HCT116 (cell line): ENCODE results near the gene LPAR5. TPM values are rescaled to one million over a fixed set of nuclear protein-coding genes. Genes with fewer than 3 reads are reported as not detected.
A peak's percentile ranks its signal among the peaks of the same experiment; 100 is the strongest.

Experiments
- ATAC-seq: fragments of 200-7000 bp; cut with Tn5 transposase; 2 replicates; pipeline ENCODE4 v1.9.1; 2020; ENCODE audit warnings: mild to moderate bottlenecking, moderate library complexity
- BruUV-seq: library from RNA; stranded (reverse); fragments of 400-500 nt; replicated peaks from 2 replicates; lab custom pipeline; 2021; lab: Mats Ljungman, UMichigan
- CTCF ChIA-PET: fragments of 300-600 bp; sonication (Branson Sonifier 250); formaldehyde crosslinking; loops from one replicate; lab custom pipeline; 2021; ENCODE audit warnings: antibody characterized with exemption; lab: Charles Lee
- POLR2A ChIA-PET: fragments of 300-600, 350-600 bp; sonication (Branson Sonifier 250); formaldehyde crosslinking; loops from one replicate; lab custom pipeline; 2021; ENCODE audit warnings: antibody characterized with exemption; lab: Charles Lee
- RAD21 ChIA-PET, 2 experiments: fragments of 300-600 bp; sonication (Branson Sonifier 250); formaldehyde crosslinking; loops; one replicate each; lab custom pipeline; 2023; ENCODE audit warnings: low total read pairs in 2 of 2; ENCODE audit not compliant: uncharacterized antibody in 2 of 2, unreplicated experiment in 2 of 2, low non-redundant PET in 1 of 2; lab: Charles Lee
- DNase-seq: peaks from one replicate; pipeline ENCODE4 v3.0.0-alpha.2; 2010; ENCODE audit warnings: low read depth, low spot score
- H2AFZ ChIP-seq: fragments of 200-600 bp; shearing (Covaris generic), sonication (generic); 2 replicates; pipeline ENCODE4 v1.6.1; 2017; ENCODE audit warnings: low read depth, mixed run types, mixed read lengths, antibody characterized with exemption, low read length; ENCODE audit not compliant: poor library complexity, severe bottlenecking
- H3K27ac ChIP-seq: 2 replicates; pipeline ENCODE4 v1.5.1; 2012; ENCODE audit warnings: low read depth, low read length
- H3K27me3 ChIP-seq: fragments of 200-600 bp; sonication (generic); 2 replicates; pipeline ENCODE4 v1.6.1; 2016; ENCODE audit warnings: mixed run types, low read length, mixed read lengths; ENCODE audit not compliant: insufficient read depth
- H3K36me3 ChIP-seq, 2 experiments: fragments of 200-500 bp in 1 of 2; fragments of 200-600 bp in 1 of 2; sonication (Bioruptor generic) in 1 of 2; sonication (generic) in 1 of 2; 2 replicates each; pipeline versions ENCODE4 v1.5.1 to v1.6.1; 2014 to 2016; ENCODE audit warnings: low read length in 2 of 2, inconsistent platforms in 1 of 2, mixed read lengths in 1 of 2, mixed run types in 1 of 2; ENCODE audit not compliant: insufficient read depth in 2 of 2, control insufficient read depth in 1 of 2
- H3K4me1 ChIP-seq, 2 experiments: fragments of 200-600 bp in 1 of 2; sonication (generic) in 1 of 2; 2 replicates each; pipeline versions ENCODE4 v1.5.1 to v1.6.1; 2012 to 2017; ENCODE audit warnings: low read length in 2 of 2, inconsistent platforms in 1 of 2, mild to moderate bottlenecking in 1 of 2, mixed read lengths in 1 of 2, mixed run types in 1 of 2, moderate library complexity in 1 of 2; ENCODE audit not compliant: insufficient read depth in 2 of 2, control insufficient read depth in 1 of 2
- H3K4me2 ChIP-seq: fragments of 200-600 bp; sonication (generic); 2 replicates; pipeline ENCODE4 v1.6.1; 2017; ENCODE audit warnings: mixed run types, low read length, mixed read lengths
- H3K4me3 ChIP-seq, 2 experiments: fragments of 200-600 bp in 1 of 2; sonication (generic) in 1 of 2; replicated peaks in 1 of 2; 2 replicates each; pipeline ENCODE4 v1.5.1; 2011 to 2016; ENCODE audit warnings: low read length in 2 of 2, control low read depth in 1 of 2, low read depth in 1 of 2, mild to moderate bottlenecking in 1 of 2, mixed read lengths in 1 of 2, mixed run types in 1 of 2
- H3K79me2 ChIP-seq: fragments of 200-600 bp; sonication (generic); 2 replicates; pipeline ENCODE4 v1.6.1; 2017; ENCODE audit warnings: mild to moderate bottlenecking, mixed run types, low read length, moderate library complexity, mixed read lengths; ENCODE audit not compliant: insufficient read depth
- H3K9ac ChIP-seq: fragments of 200-600 bp; sonication (generic); 2 replicates; pipeline ENCODE4 v1.6.1; 2016; ENCODE audit warnings: low read length, mixed read lengths
- H3K9me2 ChIP-seq: fragments of 200-600 bp; sonication (generic), shearing (Covaris generic); 2 replicates; pipeline ENCODE4 v1.6.1; 2017; ENCODE audit warnings: mixed run types, mild to moderate bottlenecking, moderate library complexity; ENCODE audit not compliant: insufficient read depth
- H3K9me3 ChIP-seq, 2 experiments: fragments of 200-500 bp in 1 of 2; fragments of 200-600 bp in 1 of 2; sonication (Bioruptor generic) in 1 of 2; sonication (generic) in 1 of 2; 2 replicates each; pipeline ENCODE4 v1.6.1; 2014 to 2017; ENCODE audit warnings: low read length in 2 of 2, mixed read lengths in 2 of 2, inconsistent platforms in 1 of 2, low read depth in 1 of 2, mild to moderate bottlenecking in 1 of 2, mixed run types in 1 of 2, moderate library complexity in 1 of 2; ENCODE audit not compliant: control insufficient read depth in 1 of 2, insufficient read depth in 1 of 2
- H4K20me1 ChIP-seq: fragments of 200-600 bp; sonication (generic), shearing (Covaris generic); 2 replicates; pipeline ENCODE4 v1.6.1; 2017; ENCODE audit warnings: mixed run types, mild to moderate bottlenecking, moderate library complexity; ENCODE audit not compliant: insufficient read depth
- CEBPB ChIP-seq: IDR thresholded peaks from 2 replicates; pipeline ENCODE4 v1.6.1; 2012; ENCODE audit warnings: low read depth
- EGR1 ChIP-seq: IDR thresholded peaks from 2 replicates; pipeline ENCODE4 v1.6.1; 2012; ENCODE audit warnings: low read depth
- ELF1 ChIP-seq: IDR thresholded peaks from 2 replicates; pipeline ENCODE4 v1.6.1; 2012; ENCODE audit warnings: low read depth, borderline replicate concordance
- EZH2phosphoT487 ChIP-seq: fragments of 200-600 bp; IDR thresholded peaks from 2 replicates; pipeline ENCODE4 v1.6.1; 2018; ENCODE audit warnings: antibody characterized with exemption, borderline replicate concordance
- FOSL1 ChIP-seq: IDR thresholded peaks from 2 replicates; pipeline ENCODE4 v1.6.1; 2012; ENCODE audit warnings: low read depth
- POLR2A ChIP-seq: IDR thresholded peaks from 2 replicates; pipeline ENCODE4 v1.7.0; 2011; ENCODE audit warnings: borderline replicate concordance; ENCODE audit not compliant: insufficient read depth, insufficient read length; ENCODE audit errors: extremely low read depth
- SRF ChIP-seq: IDR thresholded peaks from 2 replicates; pipeline ENCODE4 v1.6.1; 2012; ENCODE audit warnings: low read depth
- YY1 ChIP-seq: IDR thresholded peaks from 2 replicates; pipeline ENCODE4 v1.6.1; 2011; ENCODE audit warnings: low read length, low read depth, moderate library complexity, mild to moderate bottlenecking; ENCODE audit not compliant: insufficient replicate concordance; ENCODE audit errors: extremely low read depth
- ZNF274 ChIP-seq: fragments of 200-500 bp; sonication (Bioruptor generic); IDR thresholded peaks from 2 replicates; pipeline ENCODE4 v1.6.1; 2014; ENCODE audit warnings: mild to moderate bottlenecking, low read depth, low read length, inconsistent platforms
- intact Hi-C: fragments of 100-400 bp; cut with micrococcal nuclease; formaldehyde crosslinking; loops from 2 replicates; pipeline ENCODE4 v1.10.0; 2022
- total RNA-seq: library from RNA; stranded (reverse); gene quantifications from one replicate; pipeline ENCODE4 v1.2.1, GENCODE V29; 2021; ENCODE audit not compliant: unreplicated experiment
- TF ChIP-seq, protein P1 (sequence below): IDR thresholded peaks from 2 replicates; pipeline ENCODE4 v1.6.1; 2012
- TF ChIP-seq, protein P2 (sequence below), 3 experiments: fragments of 200-600 bp in 1 of 3; sonication (generic) in 1 of 3; IDR thresholded peaks in 2 of 3; conservative IDR thresholded peaks in 1 of 3; 2 replicates each; pipeline ENCODE4 v1.5.1; 2012 to 2017; ENCODE audit warnings: low read depth in 2 of 3, low read length in 2 of 3, antibody characterized with exemption in 1 of 3, borderline replicate concordance in 1 of 3, control low read depth in 1 of 3, mild to moderate bottlenecking in 1 of 3, mixed read lengths in 1 of 3, mixed run types in 1 of 3, moderate library complexity in 1 of 3; ENCODE audit not compliant: insufficient read depth in 1 of 3
- TF ChIP-seq, protein P3 (sequence below): IDR thresholded peaks from 2 replicates; pipeline ENCODE4 v1.6.1; 2012; ENCODE audit warnings: low read depth

Gene LPAR5
- total RNA-seq, 1 experiment from 2014 or later = 5.2 TPM

DNA sequence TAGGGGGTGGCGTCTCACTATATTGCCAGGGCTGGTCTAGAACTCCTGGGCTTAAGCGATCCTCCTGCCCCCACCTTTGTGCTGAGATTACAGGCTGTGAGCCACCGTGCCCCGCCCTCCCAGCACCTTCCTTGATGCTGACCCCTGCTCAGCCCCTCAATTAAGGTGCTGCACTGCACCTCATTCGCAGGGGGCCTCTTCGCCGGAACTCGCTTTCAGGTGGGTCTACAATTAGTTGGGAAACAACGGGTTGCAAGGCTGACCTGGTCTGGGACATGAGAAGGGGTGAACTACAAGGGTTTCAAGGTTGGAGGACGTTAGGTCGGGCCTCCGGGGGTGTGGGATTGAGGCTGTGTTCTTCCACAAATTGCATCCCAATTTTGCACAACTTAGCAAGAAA, 66.4 kb downstream of the LPAR5 start:
- no peak for ATAC-seq
- RAD21 ChIA-PET = no interaction called here
- H3K9me2 ChIP-seq = no peaks in the 10 kb centered on the region
- TF ChIP-seq ZNF274 = no peak
- TF ChIP-seq ELF1 = no peak
- no peak for TF ChIP-seq YY1
- no peak for TF ChIP-seq SRF
- no peak for TF ChIP-seq POLR2A
- TF ChIP-seq, protein P1, sequence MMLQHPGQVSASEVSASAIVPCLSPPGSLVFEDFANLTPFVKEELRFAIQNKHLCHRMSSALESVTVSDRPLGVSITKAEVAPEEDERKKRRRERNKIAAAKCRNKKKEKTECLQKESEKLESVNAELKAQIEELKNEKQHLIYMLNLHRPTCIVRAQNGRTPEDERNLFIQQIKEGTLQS = no peak
- TF ChIP-seq CEBPB = no peak
- no peak for TF ChIP-seq EGR1
- TF ChIP-seq, protein P2, sequence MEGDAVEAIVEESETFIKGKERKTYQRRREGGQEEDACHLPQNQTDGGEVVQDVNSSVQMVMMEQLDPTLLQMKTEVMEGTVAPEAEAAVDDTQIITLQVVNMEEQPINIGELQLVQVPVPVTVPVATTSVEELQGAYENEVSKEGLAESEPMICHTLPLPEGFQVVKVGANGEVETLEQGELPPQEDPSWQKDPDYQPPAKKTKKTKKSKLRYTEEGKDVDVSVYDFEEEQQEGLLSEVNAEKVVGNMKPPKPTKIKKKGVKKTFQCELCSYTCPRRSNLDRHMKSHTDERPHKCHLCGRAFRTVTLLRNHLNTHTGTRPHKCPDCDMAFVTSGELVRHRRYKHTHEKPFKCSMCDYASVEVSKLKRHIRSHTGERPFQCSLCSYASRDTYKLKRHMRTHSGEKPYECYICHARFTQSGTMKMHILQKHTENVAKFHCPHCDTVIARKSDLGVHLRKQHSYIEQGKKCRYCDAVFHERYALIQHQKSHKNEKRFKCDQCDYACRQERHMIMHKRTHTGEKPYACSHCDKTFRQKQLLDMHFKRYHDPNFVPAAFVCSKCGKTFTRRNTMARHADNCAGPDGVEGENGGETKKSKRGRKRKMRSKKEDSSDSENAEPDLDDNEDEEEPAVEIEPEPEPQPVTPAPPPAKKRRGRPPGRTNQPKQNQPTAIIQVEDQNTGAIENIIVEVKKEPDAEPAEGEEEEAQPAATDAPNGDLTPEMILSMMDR (IDR thresholded peaks at IDR 0.05 in 2 of 3, conservative IDR thresholded peaks at IDR 0.05 in 1 of 3; ENCODE audit: borderline replicate concordance in 1 of 3, insufficient read depth in 1 of 3, low read depth in 2 of 3, low read length in 2 of 3) = no peak
- TF ChIP-seq, protein P3, sequence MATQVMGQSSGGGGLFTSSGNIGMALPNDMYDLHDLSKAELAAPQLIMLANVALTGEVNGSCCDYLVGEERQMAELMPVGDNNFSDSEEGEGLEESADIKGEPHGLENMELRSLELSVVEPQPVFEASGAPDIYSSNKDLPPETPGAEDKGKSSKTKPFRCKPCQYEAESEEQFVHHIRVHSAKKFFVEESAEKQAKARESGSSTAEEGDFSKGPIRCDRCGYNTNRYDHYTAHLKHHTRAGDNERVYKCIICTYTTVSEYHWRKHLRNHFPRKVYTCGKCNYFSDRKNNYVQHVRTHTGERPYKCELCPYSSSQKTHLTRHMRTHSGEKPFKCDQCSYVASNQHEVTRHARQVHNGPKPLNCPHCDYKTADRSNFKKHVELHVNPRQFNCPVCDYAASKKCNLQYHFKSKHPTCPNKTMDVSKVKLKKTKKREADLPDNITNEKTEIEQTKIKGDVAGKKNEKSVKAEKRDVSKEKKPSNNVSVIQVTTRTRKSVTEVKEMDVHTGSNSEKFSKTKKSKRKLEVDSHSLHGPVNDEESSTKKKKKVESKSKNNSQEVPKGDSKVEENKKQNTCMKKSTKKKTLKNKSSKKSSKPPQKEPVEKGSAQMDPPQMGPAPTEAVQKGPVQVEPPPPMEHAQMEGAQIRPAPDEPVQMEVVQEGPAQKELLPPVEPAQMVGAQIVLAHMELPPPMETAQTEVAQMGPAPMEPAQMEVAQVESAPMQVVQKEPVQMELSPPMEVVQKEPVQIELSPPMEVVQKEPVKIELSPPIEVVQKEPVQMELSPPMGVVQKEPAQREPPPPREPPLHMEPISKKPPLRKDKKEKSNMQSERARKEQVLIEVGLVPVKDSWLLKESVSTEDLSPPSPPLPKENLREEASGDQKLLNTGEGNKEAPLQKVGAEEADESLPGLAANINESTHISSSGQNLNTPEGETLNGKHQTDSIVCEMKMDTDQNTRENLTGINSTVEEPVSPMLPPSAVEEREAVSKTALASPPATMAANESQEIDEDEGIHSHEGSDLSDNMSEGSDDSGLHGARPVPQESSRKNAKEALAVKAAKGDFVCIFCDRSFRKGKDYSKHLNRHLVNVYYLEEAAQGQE = no peak
- TF ChIP-seq EZH2phosphoT487 = no peak
- TF ChIP-seq FOSL1 = no peak
- TF ChIP-seq, all 23 proteins: peak for 0
- Histone ChIP-seq H3K36me3 (peaks cover 43 to 67% of the 10 kb centered on the region in 2 experiments), H3K9ac (peak overlapping the region; percentile 95), H3K9me3 (no peaks in the 10 kb centered on the region), H3K4me3 (peak overlapping the region; percentile 72 to 95), H2AFZ (no peak overlapping the region), H3K27ac (peak overlapping the region; percentile 81), H3K27me3 (no peaks in the 10 kb centered on the region), H3K4me2 (peak overlapping the region; percentile 78), H3K79me2 (peaks cover 50% of the 10 kb centered on the region), H3K4me1 (peaks cover 6 to 15% of the 10 kb centered on the region in 2 experiments; a peak in 3 of 4 replicates), H4K20me1 (no peaks in the 10 kb centered on the region; the same call in 1 of the 2 replicates)
- BruUV-seq = no TSS peak
- DNase-seq = no peak
- POLR2A ChIA-PET = interaction anchor here (0.7 to 1.5 kb wide), 4 partner anchors 8 to 155 kb away, joined by 3 to 4 read pairs (median 4); partner anchors contain the start of gene ZNF384
- intact Hi-C loops = loop anchor here (5.0 kb wide), 1 partner anchor 38 kb away; the partner anchor contains the start of gene CHD4
- CTCF ChIA-PET = no interaction called here

Other genes with a start within 250 kb of the LPAR5 start
- 0.25 TPM for gene CD27, start 191.0 kb downstream of the LPAR5 start, total RNA-seq
- gene TAPBPL, start 183.9 kb downstream of the LPAR5 start, total RNA-seq = 0.54 TPM
- gene VAMP1, start 165.3 kb downstream of the LPAR5 start, total RNA-seq = 12.1 TPM
- gene MRPL51, start 142.7 kb downstream of the LPAR5 start, total RNA-seq = 265 TPM
- gene NCAPD2, start 141.9 kb downstream of the LPAR5 start, total RNA-seq = 177 TPM
- gene GAPDH, start 101.4 kb downstream of the LPAR5 start, total RNA-seq = 5,901 TPM
- 0.34 TPM for gene IFFO1, start 79.9 kb downstream of the LPAR5 start, total RNA-seq
- 108 TPM for gene NOP2, start 67.7 kb downstream of the LPAR5 start, total RNA-seq
- gene CHD4, start 28.6 kb downstream of the LPAR5 start, total RNA-seq = 342 TPM
- gene ACRBP, start 11.5 kb upstream of the LPAR5 start, total RNA-seq = 1.0 TPM
- 17.9 TPM for gene ING4, start 27.2 kb upstream of the LPAR5 start, total RNA-seq
- 73.4 TPM for gene ZNF384, start 53.4 kb upstream of the LPAR5 start, total RNA-seq
- gene PIANP, start 64.9 kb upstream of the LPAR5 start, total RNA-seq = not detected
- 67.8 TPM for gene COPS7A, start 88.1 kb upstream of the LPAR5 start, total RNA-seq
- 309 TPM for gene MLF2, start 117.2 kb upstream of the LPAR5 start, total RNA-seq
- 494 TPM for gene PTMS, start 130.4 kb upstream of the LPAR5 start, total RNA-seq
- gene LAG3, start 136.6 kb upstream of the LPAR5 start, total RNA-seq = 3.3 TPM
- 0.42 TPM for gene CD4, start 153.6 kb upstream of the LPAR5 start, total RNA-seq
- gene GPR162, start 185.9 kb upstream of the LPAR5 start, total RNA-seq = 2.3 TPM
- gene P3H3, start 192.4 kb upstream of the LPAR5 start, total RNA-seq = 32.2 TPM
- 8.7 TPM for gene GNB3, start 205.0 kb upstream of the LPAR5 start, total RNA-seq
- 63.0 TPM for gene CDCA3, start 215.3 kb upstream of the LPAR5 start, total RNA-seq
- gene USP5, start 216.2 kb upstream of the LPAR5 start, total RNA-seq = 175 TPM
- gene TPI1, start 231.6 kb upstream of the LPAR5 start, total RNA-seq = 1,068 TPM
- 10.0 TPM for gene SPSB2, start 237.3 kb upstream of the LPAR5 start, total RNA-seq